Muscle layer of colon (tissue), 2 donors: ENCODE measurements around the gene CMTM5.

Experiments used
- H3K27ac ChIP-seq: one replicate; pipeline ENCODE4 v1.7.0; 2013; ENCODE audit warnings: low read depth, mild to moderate bottlenecking, low read length, moderate library complexity
- H3K27me3 ChIP-seq, 2 donors: one replicate each; pipeline ENCODE4 v1.7.0; 2013; ENCODE audit warnings: low read length in 2 of 2, mild to moderate bottlenecking in 2 of 2; ENCODE audit not compliant: insufficient read depth in 2 of 2, control insufficient read depth in 1 of 2
- H3K36me3 ChIP-seq: one replicate; pipeline ENCODE4 v1.7.0; 2013; ENCODE audit warnings: mild to moderate bottlenecking, low read length; ENCODE audit not compliant: insufficient read depth
- H3K4me1 ChIP-seq: one replicate; pipeline ENCODE4 v1.7.0; 2013; ENCODE audit warnings: mild to moderate bottlenecking, low read length; ENCODE audit not compliant: insufficient read depth
- H3K4me3 ChIP-seq, 2 donors: one replicate each; pipeline ENCODE4 v1.7.0; 2013; ENCODE audit warnings: low read length in 2 of 2, low read depth in 1 of 2, mild to moderate bottlenecking in 1 of 2, moderate library complexity in 1 of 2
- H3K9ac ChIP-seq: one replicate; pipeline ENCODE4 v1.7.0; 2013; ENCODE audit warnings: low read length
- H3K9me3 ChIP-seq: one replicate; pipeline ENCODE4 v1.7.0; 2013; ENCODE audit warnings: mild to moderate bottlenecking, low read length
- donor health status: abdominal sarcoma.
- donor health status: Adenocarcinoma of cecum.

Gene CMTM5

DNA sequence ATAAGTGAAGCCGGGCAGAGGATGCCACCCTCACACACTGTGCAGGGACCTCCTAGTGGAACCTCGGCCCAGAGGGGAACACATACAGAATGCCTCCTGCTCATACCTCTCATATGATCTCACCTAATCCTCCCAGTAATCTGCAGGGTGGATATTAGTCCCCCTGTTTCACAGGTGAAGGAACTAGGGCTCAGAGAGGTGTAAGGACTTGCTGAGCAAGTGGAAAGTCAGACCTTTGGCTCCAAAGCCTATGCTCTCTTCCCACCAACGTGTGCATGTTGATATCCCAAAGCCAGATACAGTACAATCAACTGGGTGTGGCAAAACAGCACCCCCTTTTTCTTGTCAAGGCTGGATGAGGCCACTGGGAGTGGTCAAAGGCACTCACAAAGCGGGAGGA lies 27.1 kb downstream of the CMTM5 start:
- Histone ChIP-seq H3K9me3 (no peaks in the 10 kb centered on the region), H3K27me3 (no peaks in the 10 kb centered on the region), H3K9ac (no peak overlapping the region), H3K36me3 (no peaks in the 10 kb centered on the region), H3K4me1 (no peaks in the 10 kb centered on the region), H3K4me3 (no peak overlapping the region), H3K27ac (no peak overlapping the region)

DNA sequence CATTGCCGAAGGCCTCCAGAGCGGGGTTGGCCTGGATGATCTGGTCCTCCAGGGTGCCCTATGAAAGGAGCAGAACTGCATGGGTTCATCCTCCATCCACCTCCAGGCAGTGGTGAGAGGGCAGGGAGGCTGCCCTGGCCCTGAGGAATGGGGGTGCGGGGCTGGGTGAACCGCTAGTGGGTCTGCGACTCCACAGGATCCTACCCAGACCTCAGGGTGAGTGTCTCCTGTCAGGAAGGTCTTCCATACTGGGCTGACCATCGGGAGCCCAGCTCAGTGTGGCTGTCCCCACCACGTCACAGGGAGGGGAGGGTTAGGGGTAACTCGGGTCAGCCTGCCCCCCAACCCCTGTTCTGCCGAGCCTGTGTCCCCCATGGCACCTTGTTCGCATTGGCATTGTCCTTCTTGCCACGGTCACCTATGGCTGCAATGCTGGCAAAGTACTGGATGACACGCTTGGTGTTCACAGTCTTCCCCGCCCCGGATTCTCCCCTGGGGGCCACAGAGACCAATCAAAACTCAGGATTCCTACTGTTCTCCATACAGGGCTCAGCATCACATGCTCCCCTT lies 27.6 kb downstream of the CMTM5 start:
- Histone ChIP-seq H3K9me3 (no peaks in the 10 kb centered on the region), H3K4me3 (no peak overlapping the region), H3K27ac (no peak overlapping the region), H3K4me1 (no peaks in the 10 kb centered on the region), H3K27me3 (no peaks in the 10 kb centered on the region), H3K36me3 (no peaks in the 10 kb centered on the region), H3K9ac (no peak overlapping the region)

DNA sequence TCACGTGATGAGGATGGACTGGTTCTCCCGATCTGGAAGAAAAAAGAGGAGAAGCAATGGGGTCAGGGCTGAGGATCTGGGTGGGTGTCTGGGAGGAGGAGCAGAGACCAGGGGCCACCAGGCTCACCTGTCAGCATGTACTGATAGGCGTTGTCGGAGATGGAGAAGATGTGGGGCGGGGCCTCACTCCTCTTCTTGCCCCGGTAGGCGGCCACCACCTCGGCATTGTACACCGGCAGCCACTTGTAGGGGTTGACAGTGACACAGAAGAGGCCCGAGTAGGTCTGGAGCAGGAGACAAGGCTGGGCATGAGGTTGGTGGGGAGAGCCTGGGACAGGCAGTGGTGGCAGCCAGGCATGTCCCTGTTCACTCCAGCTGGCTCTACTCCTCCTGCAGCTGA lies 28.2 kb downstream of the CMTM5 start:
- Histone ChIP-seq H3K4me1 (no peaks in the 10 kb centered on the region), H3K27ac (no peak overlapping the region), H3K36me3 (no peaks in the 10 kb centered on the region), H3K9ac (no peak overlapping the region), H3K4me3 (no peak overlapping the region), H3K9me3 (no peaks in the 10 kb centered on the region), H3K27me3 (no peaks in the 10 kb centered on the region)

DNA sequence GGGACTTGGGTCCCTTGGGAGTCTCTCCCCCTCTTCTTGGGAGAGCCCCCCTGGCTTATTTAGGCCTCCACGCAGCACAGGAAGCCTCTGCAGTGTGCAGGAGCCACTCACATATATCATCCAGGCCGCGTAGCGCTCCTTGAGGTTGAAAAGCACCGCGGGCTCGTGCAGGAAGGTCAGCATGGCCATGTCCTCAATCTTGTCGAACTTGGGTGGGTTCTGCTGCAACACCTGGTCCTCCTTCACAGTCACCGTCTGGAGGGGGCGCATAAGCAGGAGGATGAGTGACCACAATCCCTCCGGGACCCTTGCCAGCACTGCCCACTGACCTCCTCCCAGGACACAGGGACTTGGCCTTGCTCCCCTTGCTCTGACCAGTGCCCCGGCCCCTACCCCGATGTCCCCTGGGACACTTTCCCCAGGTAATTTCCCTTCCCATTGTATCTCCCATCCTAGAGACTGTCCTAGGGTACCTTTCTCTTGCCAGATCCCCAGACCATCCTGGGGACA lies 28.7 kb downstream of the CMTM5 start:
- H3K4me3 ChIP-seq = no peak overlapping the region
- H3K36me3 ChIP-seq = no peaks in the 10 kb centered on the region
- H3K27ac ChIP-seq = no peak overlapping the region
- H3K4me1 ChIP-seq = no peaks in the 10 kb centered on the region
- H3K9me3 ChIP-seq = no peaks in the 10 kb centered on the region
- H3K9ac ChIP-seq = no peak overlapping the region
- no peaks in the 10 kb centered on the region for H3K27me3 ChIP-seq

DNA sequence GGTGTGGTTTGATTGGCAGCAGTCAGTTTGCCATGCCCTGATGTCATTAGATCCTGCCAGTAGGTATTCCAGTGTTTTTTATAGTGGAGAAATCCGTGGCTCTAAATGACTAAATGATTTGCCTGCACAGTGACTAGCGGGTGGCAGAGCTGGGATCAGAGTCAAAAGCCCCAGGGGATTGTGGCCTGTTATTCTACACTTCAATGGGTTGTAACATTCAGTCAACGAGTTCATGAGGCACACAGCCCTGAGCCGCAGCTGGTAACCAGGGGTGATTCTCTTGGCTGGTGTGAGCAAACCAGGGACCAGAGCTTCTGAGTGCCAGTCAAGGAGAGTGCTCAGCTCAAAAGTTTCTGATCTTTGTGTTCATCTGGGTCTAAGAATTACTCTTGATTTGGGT lies 29.4 kb downstream of the CMTM5 start:
- H3K9me3 ChIP-seq = no peaks in the 10 kb centered on the region
- H3K9ac ChIP-seq = no peak overlapping the region
- no peaks in the 10 kb centered on the region for H3K4me1 ChIP-seq
- no peak overlapping the region for H3K27ac ChIP-seq
- no peak overlapping the region for H3K4me3 ChIP-seq
- no peaks in the 10 kb centered on the region for H3K27me3 ChIP-seq
- no peaks in the 10 kb centered on the region for H3K36me3 ChIP-seq

DNA sequence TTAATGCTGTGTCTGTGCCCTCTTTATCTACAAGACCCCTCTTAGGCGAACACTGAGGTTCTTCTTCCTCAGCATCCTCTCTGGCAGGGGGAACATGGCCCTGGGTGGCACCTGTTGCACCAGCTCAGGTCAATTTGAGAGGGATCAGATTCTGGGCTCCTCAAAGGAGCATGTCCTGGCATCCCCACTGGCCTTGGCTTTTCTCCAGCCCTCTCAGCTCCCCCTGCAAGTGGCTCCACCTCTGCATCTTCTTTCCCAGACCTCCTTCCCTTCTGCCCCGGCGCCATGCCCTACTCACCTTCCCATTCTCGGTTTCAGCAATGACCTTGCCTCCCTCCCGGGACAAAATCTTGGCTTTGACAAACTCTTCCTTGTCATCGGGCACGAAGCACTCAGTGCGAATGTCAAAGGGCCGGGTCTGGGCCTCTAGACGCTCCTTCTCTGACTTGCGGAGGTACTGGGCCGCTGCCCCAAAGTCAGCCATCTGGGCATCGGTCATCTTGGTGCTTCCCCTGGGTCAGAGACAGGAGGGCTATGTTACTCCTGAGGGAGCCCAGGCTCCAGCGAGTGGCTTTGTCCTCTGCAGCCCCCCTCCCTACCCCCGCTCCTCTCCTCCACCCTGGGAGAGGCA lies 30.0 kb downstream of the CMTM5 start:
- Histone ChIP-seq H3K9me3 (no peaks in the 10 kb centered on the region), H3K9ac (no peak overlapping the region), H3K27me3 (no peaks in the 10 kb centered on the region), H3K27ac (no peak overlapping the region), H3K4me3 (no peak overlapping the region), H3K36me3 (no peaks in the 10 kb centered on the region), H3K4me1 (no peaks in the 10 kb centered on the region)

DNA sequence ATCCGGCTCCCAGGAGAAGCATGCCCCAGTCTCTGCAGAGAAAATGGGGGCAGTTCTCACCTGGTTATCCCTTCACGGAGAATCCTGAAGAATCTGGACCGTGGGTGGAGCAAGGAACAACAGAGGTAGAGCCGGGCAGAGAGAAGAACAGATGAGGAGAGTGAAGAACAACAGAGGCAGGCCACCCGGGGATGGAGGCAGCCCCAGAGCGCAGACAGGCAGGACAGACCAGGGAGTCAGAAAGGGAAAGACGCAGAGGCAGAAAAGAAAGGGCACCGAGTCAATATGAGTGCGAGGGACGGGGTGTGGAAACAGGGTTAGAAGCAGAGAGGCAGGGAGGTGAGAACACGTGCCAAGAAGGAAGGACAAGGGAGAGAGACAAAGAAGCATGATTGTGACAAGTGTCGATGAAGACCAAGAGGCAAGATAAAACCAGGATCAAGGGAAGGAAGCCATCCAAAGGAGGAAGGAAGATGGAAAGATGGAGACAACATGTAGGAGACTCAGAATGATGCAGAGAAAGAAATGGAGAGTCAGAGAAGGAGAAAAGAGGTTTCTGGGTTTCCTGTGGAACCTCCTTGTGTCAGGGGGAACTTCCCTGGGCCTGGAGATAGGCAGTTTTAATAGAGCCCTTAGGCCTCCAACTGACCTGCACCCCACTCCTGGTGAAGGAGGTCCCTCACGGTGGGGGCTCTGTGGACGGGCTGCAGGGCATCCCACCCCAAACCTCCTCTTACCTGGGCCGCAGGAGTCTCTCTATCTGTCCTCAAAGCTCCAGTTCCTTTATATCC lies 30.9 kb downstream of the CMTM5 start, which contains the start of gene MYH6:
Gene MYH6, minus strand, starts transcription at position 758 of the 791 bp plus-strand sequence. CDS start 1,050 bp downstream, outside the sequence.
- Histone ChIP-seq H3K9me3 (no peaks in the 10 kb centered on the region), H3K36me3 (no peaks in the 10 kb centered on the region), H3K27me3 (no peaks in the 10 kb centered on the region)

DNA sequence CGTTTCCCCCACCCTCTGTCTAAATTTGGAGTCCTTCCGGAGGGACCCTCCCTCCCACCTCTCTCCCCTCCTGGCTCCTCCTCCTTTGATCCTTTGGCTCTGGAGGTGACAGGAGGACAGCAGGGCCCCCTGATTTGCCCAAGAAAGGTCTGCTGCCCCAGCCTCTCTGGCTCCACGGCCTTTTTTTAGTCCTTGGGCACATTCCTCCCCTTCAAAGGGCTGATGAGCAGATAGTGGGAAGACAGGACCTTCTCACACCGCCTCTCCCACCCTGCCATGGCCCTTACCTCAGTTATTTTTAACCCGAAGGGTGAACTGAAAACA lies 31.4 kb downstream of the CMTM5 start:
- Histone ChIP-seq H3K9me3 (no peaks in the 10 kb centered on the region), H3K27me3 (no peaks in the 10 kb centered on the region), H3K4me3 (no peak overlapping the region), H3K9ac (no peak overlapping the region), H3K27ac (no peak overlapping the region), H3K36me3 (no peaks in the 10 kb centered on the region), H3K4me1 (no peaks in the 10 kb centered on the region)

More for the DNA sequence above, 30.9 kb downstream of the CMTM5 start, which contains the start of gene MYH6:
- H3K27ac ChIP-seq = no peak within 1 kb of the TSS
- no peak within 1 kb of the TSS for H3K4me3 ChIP-seq
- no peak within 1 kb of the TSS for H3K9ac ChIP-seq
- no peaks in the 10 kb centered on the region for H3K4me1 ChIP-seq

DNA sequence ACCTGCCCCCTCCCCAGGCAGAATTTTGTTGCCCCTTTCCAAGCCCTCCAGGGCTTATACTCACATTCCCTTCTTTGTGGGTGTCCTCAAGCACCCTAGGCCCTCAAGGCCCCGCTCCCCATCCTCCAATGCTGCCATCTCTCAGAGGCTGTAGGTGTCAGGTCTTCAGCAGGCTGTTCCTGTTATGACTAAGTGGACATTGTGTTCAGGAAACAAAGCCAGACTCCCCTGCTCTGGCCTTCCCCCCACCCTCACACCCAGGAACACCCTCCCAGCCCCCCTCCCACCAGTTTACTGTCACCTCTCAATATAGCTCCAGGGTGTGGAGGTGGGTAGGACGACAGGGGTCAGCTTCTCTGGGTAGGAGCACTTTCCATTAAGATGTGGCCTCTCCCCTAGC lies 32.6 kb downstream of the CMTM5 start:
- Histone ChIP-seq H3K27ac (no peak overlapping the region), H3K9ac (no peak overlapping the region), H3K36me3 (no peaks in the 10 kb centered on the region), H3K27me3 (no peaks in the 10 kb centered on the region), H3K9me3 (no peaks in the 10 kb centered on the region), H3K4me3 (no peak overlapping the region), H3K4me1 (no peaks in the 10 kb centered on the region)

DNA sequence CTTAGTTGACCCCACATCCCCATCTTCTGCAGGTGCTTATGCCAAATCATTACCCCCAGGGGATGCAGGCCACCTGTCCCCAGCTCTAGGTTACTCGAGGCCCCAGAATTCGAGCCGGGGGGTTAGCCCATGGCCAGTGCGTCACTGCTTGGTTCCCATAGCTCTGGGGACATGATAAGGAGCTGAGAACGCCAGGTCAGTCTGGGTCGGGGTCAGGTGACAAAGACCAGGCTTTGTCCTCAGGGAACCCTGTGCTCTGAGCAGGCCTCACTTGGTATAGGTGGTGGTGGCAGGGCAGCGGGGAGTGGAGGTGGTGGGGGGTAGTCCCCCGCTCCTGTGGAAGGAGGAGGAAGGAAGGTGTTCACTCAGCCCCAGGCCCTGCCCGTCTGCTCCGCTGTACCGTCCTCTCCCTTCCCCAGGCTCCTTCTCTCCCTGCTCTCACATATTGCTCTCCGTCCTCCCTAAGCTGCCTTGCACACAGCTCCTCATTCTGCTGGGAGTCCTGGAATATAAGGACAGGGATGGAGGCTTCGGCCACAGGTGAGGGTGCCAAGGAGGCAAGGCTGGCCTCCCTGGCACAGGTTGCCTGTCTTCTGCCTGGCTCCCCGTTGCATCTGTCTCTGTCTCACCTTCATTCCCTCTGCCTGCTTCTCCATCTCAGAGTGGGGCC lies 33.3 kb downstream of the CMTM5 start:
- Histone ChIP-seq H3K4me1 (no peaks in the 10 kb centered on the region), H3K27ac (no peak overlapping the region), H3K36me3 (no peaks in the 10 kb centered on the region), H3K9ac (no peak overlapping the region), H3K9me3 (no peaks in the 10 kb centered on the region), H3K4me3 (no peak overlapping the region), H3K27me3 (no peaks in the 10 kb centered on the region)
